ENCODE measurements around the gene LYL1. TPM values are rescaled to one million over a fixed set of nuclear protein-coding genes. Genes with fewer than 3 reads are reported as not detected.

Gene LYL1
- total RNA-seq, 1 donor from 2014 or later = 3.3 TPM

DNA sequence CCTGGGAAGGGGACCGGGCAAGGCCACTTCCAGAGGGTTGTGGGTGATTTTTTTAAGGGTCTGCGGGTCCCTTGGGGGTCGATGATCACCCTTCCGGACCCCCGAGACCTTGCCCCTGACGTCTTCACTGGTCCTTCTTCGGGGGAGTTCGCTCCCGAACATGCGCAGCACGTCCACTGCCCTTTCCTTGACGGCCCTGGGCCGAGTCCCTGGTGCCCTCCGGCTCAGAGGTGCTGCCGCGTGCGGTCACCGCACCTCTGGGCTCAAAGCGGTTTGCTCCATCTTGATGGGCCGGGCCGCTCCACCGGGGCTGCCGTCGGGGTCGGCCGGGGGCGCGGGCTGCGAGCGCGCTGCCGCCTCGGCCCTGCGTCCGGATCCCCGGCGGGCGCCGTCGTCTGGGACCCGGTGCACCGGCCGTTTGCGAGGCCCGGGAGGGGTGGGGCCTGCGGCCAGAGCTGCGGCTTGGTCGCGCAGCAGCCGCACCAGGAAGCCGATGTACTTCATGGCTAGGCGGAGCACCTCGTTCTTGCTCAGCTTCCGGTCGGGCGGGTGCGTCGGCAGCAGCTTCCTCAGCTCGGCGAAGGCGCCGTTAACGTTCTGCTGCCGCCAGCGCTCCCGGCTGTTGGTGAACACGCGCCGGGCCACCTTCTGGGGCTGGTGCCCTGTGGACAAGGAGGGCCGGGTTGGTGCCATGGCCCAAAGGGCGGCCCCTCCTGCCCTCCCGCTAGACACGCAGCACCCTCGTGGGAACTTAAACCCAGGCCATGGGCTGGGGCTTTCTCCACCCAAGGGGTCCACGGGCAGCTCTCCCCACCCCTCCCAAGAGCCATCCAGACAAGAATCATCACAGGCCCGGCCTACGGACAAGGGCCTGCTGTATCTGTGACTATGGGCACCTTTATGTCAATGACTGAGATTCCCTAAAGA, 3.3 kb downstream of the LYL1 start:
- DNase-seq (ENCODE audit: low read depth) = no peak
- H3K4me3 ChIP-seq (ENCODE audit: low read depth, low read length) = no peak overlapping the region
- TF ChIP-seq, protein P1, sequence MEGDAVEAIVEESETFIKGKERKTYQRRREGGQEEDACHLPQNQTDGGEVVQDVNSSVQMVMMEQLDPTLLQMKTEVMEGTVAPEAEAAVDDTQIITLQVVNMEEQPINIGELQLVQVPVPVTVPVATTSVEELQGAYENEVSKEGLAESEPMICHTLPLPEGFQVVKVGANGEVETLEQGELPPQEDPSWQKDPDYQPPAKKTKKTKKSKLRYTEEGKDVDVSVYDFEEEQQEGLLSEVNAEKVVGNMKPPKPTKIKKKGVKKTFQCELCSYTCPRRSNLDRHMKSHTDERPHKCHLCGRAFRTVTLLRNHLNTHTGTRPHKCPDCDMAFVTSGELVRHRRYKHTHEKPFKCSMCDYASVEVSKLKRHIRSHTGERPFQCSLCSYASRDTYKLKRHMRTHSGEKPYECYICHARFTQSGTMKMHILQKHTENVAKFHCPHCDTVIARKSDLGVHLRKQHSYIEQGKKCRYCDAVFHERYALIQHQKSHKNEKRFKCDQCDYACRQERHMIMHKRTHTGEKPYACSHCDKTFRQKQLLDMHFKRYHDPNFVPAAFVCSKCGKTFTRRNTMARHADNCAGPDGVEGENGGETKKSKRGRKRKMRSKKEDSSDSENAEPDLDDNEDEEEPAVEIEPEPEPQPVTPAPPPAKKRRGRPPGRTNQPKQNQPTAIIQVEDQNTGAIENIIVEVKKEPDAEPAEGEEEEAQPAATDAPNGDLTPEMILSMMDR (IDR thresholded peaks at IDR 0.05; ENCODE audit: insufficient read depth, low read length, poor library complexity, severe bottlenecking) = no peak
- peaks cover 1% of the 10 kb centered on the region for H3K36me3 ChIP-seq (ENCODE audit: control insufficient read depth, insufficient read depth, low read length)
- H3K27me3 ChIP-seq (ENCODE audit: control insufficient read depth, insufficient read depth, low read length) = peaks cover 48% of the 10 kb centered on the region

DNA sequence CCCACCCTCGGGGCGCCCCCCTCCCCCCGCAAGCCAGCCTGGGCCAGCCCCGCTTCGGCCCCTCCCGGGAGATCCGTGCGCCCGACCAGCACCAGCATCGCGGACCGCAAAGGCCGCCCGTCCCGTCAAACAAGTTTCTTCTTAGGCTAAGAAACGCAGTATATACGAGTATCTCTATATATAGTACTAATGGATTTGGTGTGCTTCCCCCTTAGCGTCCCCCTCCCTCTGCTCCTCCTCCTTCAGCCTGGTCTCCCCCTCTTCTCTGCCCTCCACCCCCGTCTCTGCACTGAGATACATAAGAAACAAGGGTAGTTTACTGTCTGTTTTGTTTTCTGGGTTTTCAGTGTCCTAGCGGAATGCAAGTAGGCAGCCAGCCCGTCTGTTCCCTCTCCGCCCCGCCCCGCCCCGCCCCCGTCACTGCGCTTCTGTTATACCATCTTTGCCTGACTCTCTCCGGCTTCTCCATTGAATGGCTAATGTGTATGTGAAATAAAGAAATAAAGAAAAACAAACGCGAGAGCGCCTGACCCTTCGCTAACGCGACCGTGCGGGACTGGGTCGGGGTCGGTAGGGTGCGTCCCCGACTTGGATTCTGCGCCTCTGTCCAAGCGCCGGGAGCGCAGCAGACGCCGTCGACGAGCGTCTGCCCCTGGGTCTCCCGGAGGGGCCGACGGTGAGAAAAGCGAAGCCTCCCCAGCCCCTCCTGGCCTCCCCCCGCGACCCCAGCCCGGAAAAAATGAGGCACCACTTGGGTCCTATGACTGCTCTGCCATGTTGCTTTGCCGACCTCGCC, 4.2 kb downstream of the LYL1 start:
- H3K27me3 ChIP-seq (ENCODE audit: control insufficient read depth, insufficient read depth, low read length) = peaks cover 49% of the 10 kb centered on the region
- no peak overlapping the region for H3K4me3 ChIP-seq (ENCODE audit: low read depth, low read length)
- no peak for DNase-seq (ENCODE audit: low read depth)
- peaks cover 1% of the 10 kb centered on the region for H3K36me3 ChIP-seq (ENCODE audit: control insufficient read depth, insufficient read depth, low read length)
- TF ChIP-seq, protein P1 (IDR thresholded peaks at IDR 0.05; ENCODE audit: insufficient read depth, low read length, poor library complexity, severe bottlenecking) = no peak

DNA sequence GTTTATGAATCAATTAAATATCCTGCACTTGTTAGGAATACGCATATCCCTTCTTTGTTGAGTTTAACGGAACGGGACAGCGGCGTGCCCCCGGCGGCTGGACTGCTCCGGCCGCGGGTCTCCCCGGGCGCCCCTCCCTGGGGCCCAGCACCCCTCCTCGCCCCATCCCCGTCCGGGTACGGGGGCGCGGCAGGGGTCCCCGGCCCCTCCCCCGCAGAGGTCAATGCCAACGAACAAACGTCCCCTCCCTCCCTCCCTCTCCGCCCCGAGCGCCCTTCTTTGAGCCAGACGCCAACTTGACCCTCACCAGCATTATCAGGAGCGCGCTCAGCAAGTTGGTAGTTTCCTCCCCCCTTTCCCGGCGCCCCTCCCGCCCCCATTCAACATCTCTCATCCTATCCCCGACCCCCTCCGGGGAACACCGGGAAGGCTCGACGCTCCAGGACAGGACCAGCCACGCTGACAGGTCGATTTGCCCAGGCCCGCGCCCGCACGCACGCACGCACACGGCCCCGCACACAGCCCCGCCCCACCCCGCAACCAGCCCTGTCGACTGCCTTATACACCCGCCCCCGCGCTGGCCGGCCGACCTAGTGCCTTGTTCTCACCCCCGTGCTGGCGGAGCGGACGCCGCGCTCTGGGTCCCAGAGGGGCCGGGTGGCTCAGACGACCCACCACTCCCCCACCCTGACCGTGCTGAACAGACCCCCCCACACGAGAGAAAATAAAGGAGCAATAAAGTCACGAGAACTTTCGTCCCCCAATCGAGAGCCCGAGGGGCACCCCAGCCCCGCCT, 5.0 kb downstream of the LYL1 start:
- peaks cover 1% of the 10 kb centered on the region for H3K36me3 ChIP-seq (ENCODE audit: control insufficient read depth, insufficient read depth, low read length)

DNA sequence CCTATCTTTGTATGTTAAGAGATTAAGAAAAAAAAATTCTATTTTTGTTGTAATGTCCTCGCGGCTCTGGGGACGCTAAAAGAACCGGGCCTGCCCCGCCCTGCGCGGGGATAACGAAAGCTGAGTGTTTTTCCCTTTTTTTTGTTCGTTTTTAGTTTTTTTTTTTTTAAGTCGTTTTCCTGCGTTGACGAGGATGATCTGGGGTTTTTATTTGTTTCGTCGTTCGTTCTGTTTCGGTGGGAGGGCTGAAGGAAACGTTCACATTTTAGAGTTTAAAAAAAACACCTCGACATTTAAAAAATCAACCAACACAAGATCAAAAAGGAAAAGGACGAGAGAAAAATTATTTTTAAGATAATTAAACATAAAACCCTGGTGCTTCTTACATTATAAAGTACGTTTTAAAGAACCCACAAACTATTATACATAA, 5.6 kb downstream of the LYL1 start:
- peaks cover 1% of the 10 kb centered on the region for H3K36me3 ChIP-seq (ENCODE audit: control insufficient read depth, insufficient read depth, low read length)
- DNase-seq (ENCODE audit: low read depth) = no peak
- H3K4me3 ChIP-seq (ENCODE audit: low read depth, low read length) = no peak overlapping the region
- H3K27me3 ChIP-seq (ENCODE audit: control insufficient read depth, insufficient read depth, low read length) = peaks cover 49% of the 10 kb centered on the region
- TF ChIP-seq, protein P1 (IDR thresholded peaks at IDR 0.05; ENCODE audit: insufficient read depth, low read length, poor library complexity, severe bottlenecking) = no peak

More for the DNA sequence above, 5.0 kb downstream of the LYL1 start:
- peaks cover 49% of the 10 kb centered on the region for H3K27me3 ChIP-seq (ENCODE audit: control insufficient read depth, insufficient read depth, low read length)
- TF ChIP-seq, protein P1 (IDR thresholded peaks at IDR 0.05; ENCODE audit: insufficient read depth, low read length, poor library complexity, severe bottlenecking) = no peak
- DNase-seq (ENCODE audit: low read depth) = no peak
- H3K4me3 ChIP-seq (ENCODE audit: low read depth, low read length) = no peak overlapping the region

Data from kidney epithelial cell (primary cell).